ENCODE data around the gene RASA2. TPM values are rescaled to one million over a fixed set of nuclear protein-coding genes. Genes with fewer than 3 reads are reported as not detected.

The RASA2 gene
- total RNA-seq = 35.9 TPM

DNA sequence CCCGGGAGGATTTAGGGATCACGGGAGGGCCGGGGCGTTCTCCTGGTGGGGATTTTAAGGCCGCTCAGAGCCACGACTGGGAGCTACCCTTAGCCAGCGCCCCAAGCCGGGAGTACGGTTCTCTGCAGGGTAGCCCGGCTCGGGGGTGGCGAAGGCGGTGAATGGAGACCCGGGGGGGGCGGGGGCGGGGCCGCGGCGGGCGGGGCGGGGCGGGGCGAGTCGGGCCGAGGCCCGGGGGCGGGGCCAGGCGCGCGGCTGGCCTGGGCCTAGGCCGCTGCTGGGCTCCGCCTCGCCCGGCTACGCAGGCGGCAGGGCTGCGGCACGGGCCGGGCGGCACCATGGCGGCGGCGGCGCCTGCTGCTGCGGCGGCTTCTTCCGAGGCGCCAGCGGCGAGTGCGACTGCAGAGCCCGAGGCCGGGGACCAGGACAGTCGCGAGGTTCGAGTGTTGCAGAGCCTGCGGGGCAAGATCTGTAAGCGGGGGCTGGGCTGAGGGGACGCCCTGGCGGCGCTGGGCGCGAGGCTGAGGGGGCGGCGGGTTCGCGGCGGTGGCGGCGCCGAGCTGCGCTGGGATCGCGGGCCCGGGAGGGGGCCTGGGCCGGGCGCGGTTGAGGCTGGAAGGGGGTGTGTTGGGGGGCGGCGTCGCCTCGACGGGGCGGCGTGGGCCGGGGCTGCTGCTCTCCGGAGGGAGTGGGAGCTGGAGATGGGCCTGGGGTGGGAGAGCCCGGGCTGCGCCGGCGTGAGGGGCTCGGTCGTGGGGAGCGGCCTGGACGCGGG is at the start of gene RASA2:
Gene RASA2 (plus strand): TSS at position 282 of the 775 bp plus-strand sequence. CDS start 57 bp downstream, at position 339.
- DNase-seq (ENCODE audit: low spot score in 2 of 2) (peak; percentile 88 to 91), FAIRE-seq (no peak)

DNA sequence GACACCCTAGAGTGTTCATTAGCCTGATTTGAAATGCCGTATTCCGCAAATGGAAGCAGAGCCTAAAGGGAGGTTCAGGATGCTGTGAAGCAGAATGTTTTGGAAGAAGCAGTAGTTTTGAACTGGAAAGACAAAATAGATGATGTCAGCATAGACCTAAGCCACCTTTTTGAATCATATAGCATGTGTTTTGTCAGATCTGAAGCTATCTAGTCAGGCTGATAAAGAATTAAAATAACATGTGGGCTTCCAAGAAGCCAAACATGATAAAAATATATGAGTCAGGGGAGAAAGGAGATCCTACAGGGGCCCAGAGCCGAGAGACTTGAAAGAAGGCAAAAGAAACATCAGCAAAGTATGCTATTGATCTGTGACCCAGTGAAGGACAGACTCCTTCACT is 47.2 kb upstream of the RASA2 start:
- DNase-seq (ENCODE audit: low spot score in 2 of 2) = no peak
- no peak for FAIRE-seq

DNA sequence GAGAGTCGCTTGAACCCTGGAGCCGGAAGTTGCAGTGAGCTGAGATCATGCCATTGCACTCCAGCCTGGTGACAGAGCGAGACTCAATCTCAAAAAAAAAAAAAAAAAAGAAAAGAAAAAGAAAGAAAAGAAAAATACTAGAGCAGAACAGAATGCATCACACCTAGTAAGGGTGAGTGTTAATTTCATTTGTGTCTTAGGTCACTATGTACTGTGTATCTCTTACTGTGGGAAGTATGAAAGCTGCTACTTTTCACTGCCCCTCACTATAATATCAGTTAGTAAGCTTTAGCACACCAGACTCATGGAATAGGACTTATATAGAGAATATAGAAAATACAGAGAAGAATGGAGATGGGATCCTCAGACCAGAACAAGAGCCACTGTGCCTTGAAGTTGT is 45.9 kb upstream of the RASA2 start:
- no peak for FAIRE-seq

DNA sequence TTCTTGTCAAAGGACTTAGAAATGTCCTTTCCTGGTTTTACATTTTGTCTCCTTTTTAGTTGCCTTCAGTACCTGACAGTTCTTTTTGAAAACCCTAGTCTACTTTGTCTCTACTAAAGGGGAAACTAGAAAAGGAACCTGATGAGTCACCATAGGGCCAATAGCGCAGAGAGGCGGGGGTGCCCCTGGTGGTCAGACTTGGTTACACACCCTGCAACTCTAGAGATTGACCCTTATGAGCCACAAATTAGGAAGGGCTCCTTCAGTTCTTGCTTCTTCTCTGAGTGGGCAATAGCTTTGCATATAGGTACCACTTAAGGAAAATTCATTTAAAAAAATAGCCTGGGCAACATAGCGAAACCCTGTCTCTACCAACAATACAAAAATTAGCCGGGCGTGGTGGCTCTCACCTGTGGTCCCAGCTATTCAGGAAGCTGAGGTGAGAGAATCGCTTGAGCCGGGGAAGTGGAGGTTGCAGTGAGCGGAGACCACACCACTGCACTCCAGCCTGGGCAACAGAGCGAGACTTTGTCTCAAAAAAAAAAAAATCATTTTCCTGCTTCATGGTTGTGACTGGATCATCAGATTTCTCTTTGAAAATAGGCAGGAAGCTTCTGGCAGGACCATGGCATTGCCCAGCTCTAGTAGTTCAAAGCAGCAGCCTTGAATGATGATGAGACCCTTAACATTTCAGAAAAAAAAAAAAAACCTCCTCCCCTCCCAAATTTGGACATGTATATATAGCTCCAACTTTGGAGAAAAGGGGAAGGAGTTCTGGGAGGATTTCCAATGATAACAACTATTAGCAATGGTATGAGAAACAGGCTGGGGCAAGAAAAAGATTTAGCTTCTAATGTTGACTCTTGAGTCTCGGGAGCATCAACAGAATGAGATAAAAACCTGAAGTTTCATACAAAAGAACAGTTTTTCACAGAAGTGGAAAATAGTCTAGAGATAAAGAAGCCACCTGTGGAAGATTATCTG is 45.2 kb upstream of the RASA2 start:
- FAIRE-seq (no peak), DNase-seq (ENCODE audit: low spot score in 2 of 2) (peak; percentile 28 to 49)

More for the DNA sequence above, 45.9 kb upstream of the RASA2 start:
- no peak for DNase-seq (ENCODE audit: low spot score in 2 of 2)

DNA sequence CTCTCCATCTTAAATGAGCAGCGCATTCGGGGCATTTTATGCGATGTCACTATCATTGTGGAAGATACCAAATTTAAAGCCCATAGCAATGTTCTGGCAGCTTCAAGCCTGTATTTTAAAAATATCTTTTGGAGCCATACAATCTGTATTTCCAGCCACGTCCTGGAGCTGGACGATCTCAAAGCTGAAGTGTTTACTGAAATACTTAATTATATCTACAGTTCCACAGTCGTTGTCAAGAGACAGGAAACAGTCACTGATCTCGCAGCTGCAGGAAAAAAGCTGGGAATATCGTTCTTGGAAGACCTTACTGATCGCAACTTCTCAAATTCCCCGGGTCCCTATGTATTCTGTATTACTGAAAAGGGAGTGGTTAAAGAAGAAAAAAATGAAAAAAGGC is 44.4 kb upstream of the RASA2 start:
- DNase-seq (ENCODE audit: low spot score in 2 of 2) (no peak), FAIRE-seq (no peak)

DNA sequence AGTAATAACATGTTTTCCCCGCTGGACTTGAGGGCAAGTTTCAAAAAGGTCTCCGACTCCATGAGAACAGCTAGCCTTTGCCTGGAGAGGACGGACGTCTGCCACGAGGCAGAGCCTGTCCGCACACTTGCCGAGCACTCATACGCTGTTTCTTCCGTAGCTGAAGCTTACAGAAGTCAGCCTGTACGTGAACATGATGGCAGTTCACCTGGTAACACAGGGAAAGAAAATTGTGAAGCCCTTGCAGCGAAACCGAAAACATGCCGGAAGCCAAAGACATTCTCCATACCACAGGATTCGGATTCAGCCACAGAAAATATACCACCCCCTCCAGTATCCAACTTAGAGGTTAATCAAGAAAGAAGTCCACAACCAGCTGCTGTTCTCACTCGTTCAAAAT is 43.9 kb upstream of the RASA2 start:
- no peak for DNase-seq (ENCODE audit: low spot score in 2 of 2)
- FAIRE-seq = no peak

DNA sequence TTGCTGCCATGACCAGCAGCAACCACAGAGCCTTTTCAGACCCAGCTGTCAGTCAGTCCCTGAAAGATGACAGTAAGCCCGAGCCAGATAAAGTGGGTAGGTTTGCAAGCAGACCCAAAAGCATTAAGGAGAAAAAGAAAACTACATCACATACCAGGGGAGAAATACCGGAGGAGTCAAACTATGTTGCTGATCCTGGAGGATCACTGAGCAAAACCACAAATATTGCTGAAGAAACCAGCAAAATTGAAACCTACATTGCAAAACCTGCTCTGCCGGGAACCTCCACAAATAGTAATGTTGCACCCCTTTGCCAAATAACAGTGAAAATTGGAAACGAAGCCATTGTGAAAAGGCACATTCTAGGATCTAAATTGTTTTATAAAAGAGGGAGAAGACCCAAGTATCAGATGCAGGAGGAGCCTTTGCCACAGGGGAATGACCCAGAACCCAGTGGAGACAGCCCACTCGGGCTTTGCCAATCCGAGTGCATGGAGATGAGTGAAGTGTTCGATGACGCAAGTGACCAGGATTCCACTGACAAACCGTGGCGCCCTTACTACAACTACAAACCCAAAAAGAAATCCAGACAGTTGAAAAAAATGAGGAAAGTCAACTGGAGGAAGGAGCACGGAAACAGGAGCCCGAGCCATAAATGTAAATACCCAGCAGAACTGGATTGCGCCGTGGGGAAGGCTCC is 42.1 kb upstream of the RASA2 start:
- no peak for DNase-seq (ENCODE audit: low spot score in 2 of 2)

DNA sequence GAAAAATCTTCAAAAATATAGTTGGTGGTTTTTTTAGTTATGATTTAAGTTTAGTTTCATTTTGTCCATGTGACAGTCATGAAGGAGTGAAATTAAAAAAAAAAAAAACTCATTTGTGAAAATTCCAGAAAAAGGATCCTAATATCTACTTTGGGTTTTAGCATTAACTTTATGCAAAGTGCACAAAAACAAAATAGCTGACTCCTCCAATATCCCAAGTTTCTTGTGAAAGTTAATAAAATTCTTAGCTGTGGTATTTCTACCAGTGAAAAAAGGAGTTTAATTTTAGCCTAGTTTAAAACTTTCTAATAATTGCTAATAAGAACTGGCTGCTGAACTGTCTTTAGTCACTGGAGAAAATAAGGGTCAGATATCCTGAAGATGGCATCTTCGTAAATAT is 40.8 kb upstream of the RASA2 start:
- FAIRE-seq = no peak

More for the DNA sequence above, 42.1 kb upstream of the RASA2 start:
- FAIRE-seq = no peak

GRCh38 chr3:141446737-141447136 is 40.1 kb upstream of the RASA2 start:
- FAIRE-seq (no peak), DNase-seq (ENCODE audit: low spot score in 2 of 2) (no peak)

More for the DNA sequence above, 40.8 kb upstream of the RASA2 start:
- no peak for DNase-seq (ENCODE audit: low spot score in 2 of 2)

DNA sequence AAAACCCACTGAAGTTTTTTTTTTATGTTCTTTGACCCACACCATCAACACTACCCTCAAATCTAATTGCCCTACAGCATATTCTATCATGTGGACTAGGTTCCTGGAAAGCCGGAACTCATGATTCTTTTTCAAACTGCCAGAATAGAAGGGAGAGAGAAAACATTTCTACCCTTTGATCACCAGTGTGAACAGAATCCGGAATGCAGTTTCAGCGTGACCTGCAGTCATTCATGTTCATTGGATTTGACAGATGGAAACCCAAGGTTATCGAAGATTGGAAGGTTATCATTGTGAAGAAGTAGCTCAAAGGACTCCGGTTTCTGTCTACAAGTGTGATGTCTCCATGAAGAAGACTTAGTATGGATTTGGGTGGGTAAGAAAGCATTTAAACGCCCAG is 39.4 kb upstream of the RASA2 start:
- DNase-seq (ENCODE audit: low spot score in 2 of 2) (no peak), FAIRE-seq (no peak)

DNA sequence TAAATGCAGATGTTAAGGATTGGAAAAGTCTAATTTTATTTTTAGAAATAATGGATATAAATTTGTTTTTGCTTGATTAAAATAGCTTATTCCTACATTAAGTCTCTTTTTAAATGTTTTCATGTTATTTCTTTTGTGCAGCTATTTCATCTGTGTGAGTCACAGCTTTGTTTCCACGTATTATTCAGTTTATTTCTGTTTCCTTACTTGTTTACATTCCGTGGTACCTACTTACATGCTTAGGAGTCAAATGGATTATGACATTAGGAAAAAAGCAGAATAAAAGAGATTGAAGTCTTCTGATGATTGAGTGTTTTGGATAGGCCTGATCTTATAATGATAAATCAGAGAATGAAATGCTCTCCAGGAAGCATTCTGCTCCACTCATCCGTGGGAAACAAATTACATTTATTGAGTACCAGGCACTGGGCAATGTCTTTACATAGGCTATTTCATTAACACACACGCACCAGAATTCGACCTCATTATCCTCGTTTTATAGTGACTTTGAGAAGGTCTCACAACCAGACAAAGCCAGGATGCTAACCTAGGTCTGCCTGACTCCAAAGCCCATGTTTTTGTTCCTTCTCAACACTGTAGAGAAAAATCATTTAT is 38.1 kb upstream of the RASA2 start:
- no peak for FAIRE-seq
- no peak for DNase-seq (ENCODE audit: low spot score in 2 of 2)

GRCh38 chr3:141449424-141449823 is 37.4 kb upstream of the RASA2 start:
- FAIRE-seq (no peak), DNase-seq (ENCODE audit: low spot score in 2 of 2) (no peak)

DNA sequence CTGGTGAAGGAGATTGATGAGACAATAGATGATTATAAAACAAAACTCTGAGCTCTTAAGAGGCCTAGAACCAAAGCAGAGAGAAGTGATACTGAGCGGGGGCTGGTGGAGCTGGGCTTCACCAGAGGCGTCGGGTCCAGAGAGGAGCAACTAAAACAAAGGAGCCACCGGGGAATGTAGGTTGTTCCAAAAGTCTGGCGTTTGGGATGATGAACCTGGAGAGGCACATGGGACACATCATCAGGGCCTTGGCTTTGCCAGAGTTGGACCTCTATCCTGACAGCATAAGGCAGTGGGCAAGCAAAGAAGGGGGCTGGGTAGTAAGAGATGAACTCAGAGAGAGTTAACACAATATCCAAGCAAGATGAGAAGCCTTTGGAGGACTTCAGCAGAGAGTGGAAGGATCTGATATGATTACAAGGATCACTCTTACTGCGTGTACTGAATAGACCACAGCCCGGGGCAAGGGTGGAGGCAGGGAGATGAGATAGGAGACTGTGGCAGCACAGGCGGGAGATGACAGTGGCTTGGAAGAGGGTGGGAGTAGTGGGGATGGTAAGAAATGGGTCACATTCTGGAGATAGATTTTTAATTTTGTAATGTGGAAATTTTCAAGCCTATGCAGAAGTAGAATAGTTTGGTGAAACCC is 36.0 kb upstream of the RASA2 start:
- no peak for FAIRE-seq
- no peak for DNase-seq (ENCODE audit: low spot score in 2 of 2)

- DNase-seq (ENCODE audit: low spot score in 2 of 2) = no peak
These were observed 34.8 kb upstream of the RASA2 start for GRCh38 chr3:141452045-141452444.

DNA sequence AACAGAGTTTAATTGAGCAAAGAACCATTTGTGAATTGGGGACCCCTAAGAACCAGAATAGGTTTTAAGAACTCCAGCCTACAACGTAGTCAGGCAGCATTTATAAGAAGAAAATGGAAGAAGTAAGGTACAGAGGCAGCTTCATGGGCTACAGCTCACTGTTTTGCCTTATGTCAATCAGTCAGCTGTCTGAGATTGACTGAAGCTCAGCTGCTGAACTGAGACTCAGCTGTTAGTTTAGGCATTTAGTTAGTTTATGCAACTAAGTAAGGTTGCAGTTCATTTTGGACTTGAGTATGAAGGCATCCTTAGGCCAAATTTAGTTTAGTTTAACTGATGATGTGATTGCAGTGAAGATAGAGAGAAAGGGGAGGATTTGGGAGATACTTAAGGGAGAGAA is 34.1 kb upstream of the RASA2 start:
- DNase-seq (ENCODE audit: low spot score in 2 of 2) (no peak), FAIRE-seq (no peak)

More at GRCh38 chr3:141452045-141452444, 34.8 kb upstream of the RASA2 start:
- FAIRE-seq = no peak

DNA sequence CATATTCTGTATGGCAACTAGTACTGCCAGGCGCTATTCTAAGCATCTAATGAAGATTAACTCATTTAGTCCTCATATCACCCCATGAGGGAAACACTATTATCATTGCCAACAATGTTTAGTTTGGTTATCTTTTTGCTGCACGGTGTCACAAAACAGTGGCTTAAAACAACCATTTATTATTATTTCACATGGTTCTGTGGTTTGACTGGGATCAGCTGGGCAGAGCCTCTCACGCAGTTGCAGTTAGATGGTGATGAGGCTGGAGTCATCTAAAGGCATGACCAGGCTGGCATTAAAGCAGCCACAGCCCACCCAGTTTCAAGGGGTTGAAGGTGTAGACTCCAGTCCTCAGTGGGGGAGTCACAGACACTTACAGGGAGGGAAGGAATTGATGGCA is 32.8 kb upstream of the RASA2 start:
- no peak for DNase-seq (ENCODE audit: low spot score in 2 of 2)
- FAIRE-seq = no peak

- peak; percentile 34 to 65 for DNase-seq (ENCODE audit: low spot score in 2 of 2)
- FAIRE-seq = no peak
These were observed 31.8 kb upstream of the RASA2 start for GRCh38 chr3:141454906-141455602.

GRCh38 chr3:141455603-141456300 is 31.1 kb upstream of the RASA2 start:
- FAIRE-seq (no peak), DNase-seq (ENCODE audit: low spot score in 2 of 2) (no peak)

DNA sequence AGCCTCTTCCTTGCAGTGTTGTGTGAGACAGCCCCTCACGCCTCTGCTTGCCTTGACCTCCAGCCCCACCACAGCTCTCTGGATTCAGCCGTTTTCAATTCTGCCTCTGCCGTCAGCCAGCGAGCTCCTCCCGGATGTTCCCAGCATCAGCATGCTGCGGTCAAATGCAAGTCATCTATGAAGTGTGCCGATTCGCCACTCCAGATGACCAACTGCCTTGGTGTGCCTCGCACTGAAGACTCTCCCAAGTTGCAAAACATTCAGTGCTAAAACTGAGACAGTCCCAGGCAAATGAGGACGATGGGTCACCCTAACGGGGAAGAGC is 30.6 kb upstream of the RASA2 start:
- no peak for DNase-seq (ENCODE audit: low spot score in 2 of 2)
- no peak for FAIRE-seq

Measured in frontal cortex (tissue), 4 donors.